Stimulated activated CD8-positive, alpha-beta memory T cell treated with anti-CD3 and anti-CD28 coated beads, Interleukin-2, amount 100 ng/mL, for 1 hour (primary cell): ENCODE results near the gene NIFK.
"Not testable (repeated sequence)": the region's sequence is repeated elsewhere in the genome, so short reads cannot be mapped to it uniquely, and the experiment has no call there.

Experiments
- DNase-seq, 2 donors: peaks; one replicate each; pipeline ENCODE4 v3.0.0-alpha.2; 2020; ENCODE audit warnings: low read depth in 2 of 2

The NIFK gene

GRCh38 chr2:121694398-121695170, 42.1 kb downstream of the NIFK start:
- DNase-seq, result no peak

DNA sequence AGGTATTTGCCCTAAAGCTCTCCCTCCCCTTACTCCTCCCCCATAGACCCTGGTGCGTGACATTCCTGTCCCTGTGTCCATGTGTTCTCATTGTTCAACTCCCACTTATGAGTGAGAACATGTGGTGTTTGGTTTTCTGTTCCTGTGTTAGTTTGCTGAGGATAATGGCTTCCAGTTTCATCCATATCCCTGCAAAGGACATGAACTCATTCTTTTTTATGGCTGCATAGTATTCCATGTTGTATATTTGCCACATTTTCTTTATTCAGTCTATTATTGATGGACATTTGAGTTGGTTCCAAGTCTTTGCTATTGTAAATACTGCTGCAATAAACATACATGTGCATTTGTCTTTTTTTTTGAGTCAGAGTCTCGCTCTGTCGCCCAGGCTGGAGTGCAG, 46.1 kb downstream of the NIFK start:
- not testable (repeated sequence) for DNase-seq

DNA sequence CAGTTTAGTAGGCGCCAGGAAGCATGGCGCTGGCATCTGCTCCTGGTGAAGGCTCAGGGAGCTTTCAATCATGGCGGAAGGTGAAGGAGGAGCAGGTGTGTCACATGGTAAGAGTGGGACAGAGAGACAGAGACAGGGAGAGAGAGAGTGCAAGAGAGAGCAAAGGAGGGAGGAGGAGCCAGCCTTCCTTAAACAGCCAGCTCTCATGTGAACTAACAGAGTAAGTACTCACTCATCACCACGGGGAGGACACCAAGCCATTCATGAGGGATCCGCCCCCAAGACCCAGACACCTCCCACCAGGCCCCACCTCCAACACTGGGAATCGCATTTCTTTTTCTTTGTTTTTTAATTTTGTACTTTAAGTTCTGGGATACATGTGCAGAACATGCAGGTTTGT, 46.6 kb downstream of the NIFK start:
- DNase-seq, result no peak

GRCh38 chr2:121689356-121689755, 47.3 kb downstream of the NIFK start:
- no peak for DNase-seq

DNA sequence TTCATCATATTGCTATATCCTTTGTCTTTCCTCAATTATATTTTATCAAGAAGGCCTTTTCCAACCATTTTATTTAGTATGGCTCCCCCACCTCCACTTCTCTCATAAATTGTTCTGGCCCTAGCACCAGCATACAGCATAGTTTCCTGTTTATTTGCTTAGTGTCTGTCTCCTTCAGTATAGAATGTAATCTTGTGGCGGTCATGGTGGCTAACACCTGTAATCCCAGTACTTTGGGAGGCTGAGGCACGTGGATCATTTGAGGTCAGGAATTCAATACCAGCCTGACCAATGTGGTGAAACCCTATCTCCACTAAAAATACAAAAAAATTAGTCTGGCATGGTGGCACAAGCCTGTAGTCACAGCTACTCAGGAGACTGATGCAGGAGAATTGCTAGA, 47.9 kb downstream of the NIFK start:
- DNase-seq, result no peak

DNA sequence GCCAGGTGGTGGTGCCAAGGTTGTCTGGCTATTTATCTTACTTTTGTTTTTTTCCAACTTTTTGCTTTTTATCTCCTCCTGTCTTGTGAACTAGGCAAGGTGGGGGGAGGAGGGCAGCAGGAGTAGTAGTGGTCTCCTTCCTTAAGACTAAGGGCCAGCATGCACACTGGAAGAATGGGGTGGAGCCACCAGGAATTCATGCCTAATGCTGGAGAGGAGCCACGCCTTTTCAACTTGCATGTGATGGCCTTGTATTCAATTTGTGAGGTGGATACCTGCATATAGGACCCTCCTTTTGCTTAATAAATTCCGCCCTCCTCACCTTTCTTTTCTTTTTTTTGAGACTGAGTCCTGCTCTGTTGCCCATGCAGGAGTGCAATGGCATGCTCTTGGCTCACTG, 49.8 kb downstream of the NIFK start:
- no peak for DNase-seq

DNA sequence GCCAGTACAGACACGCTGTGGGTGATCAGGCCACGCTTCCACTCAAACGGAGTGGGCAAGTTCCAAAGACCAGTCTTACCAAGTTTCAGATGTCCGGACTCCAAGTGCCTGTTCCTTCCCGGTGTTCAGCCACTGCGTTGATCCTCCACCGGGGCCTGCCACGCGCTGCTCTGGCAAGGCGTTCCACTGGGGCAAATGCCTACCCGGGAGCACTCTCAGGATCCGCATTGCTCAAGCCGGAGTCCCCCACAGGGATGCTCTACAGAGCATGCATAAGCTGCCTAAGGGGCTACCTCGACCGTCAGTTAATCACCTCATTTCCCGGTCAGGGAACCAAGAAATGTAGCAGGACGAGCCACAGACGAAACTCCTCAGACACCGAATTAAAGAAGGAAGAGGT, 50.5 kb downstream of the NIFK start:
- no peak for DNase-seq

DNA sequence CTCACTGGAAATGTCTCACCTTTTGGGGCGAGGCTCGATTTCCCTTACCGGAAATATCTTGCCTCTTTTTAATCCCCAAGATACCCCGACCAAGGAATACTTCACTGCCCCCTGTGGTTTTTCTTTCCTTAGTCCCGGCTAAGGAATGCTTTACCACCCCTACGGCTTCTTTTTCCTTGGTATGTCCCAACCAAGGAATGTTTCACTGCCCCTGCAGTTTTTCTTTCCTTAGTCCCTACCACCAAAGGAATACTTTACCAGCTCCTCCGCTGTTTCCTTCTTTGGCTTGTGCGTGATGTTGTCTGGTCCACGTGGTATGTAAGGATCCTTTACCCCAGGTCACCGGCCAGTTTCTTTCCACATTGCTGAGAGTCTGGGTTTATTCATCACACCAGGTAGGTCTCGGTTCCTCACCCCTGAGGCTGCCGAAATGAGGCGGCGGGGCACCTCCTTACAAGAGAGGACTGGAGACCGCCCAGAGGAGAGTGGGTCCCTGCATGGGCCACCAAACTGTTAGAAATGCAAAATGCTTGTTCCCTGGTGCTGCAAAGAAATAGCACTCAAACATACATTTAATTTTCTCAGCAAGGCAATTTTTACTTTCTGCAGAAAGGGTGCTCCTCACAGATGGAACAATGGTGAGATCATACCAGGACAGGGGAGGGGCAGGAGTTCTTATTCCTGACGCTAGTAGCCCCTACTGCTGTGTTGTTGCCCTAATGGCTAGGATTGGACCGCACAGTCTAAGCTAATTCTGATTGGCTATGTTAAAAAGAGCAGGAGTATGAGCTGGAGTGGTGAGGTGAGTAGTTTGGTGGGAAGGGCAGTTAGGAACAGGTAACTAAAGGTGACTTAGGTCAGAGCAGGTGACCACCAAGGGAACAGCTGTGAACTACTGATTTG, 54.0 kb downstream of the NIFK start:
- no peak for DNase-seq

DNA sequence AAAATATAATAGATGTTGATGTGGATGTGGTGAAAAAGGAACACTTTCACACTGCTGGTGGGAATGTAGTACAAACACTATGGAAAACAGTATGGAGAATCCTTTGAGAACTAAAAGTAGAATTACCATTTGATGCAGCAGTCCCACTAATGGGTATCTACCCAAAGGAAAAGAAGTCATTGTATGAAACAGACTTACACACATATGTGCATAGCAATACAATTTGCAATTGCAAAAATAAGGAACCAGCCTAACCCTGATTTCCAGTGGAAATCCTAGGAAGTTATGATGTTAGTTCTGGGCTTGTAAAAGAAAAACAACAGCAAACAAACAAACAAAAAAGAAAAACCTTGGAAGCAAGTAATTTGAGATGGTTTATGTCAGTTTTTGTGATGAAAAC, 58.8 kb downstream of the NIFK start:
- DNase-seq, result no peak
